Gastrocnemius medialis (tissue), 4 donors: Measurements from ENCODE around the gene EFCC1.

ENCODE experiments used
- POLR2A ChIP-seq, 2 donors: fragments of 450-650 bp; IDR thresholded peaks; one replicate each; pipeline ENCODE4 v1.6.1; 2017; ENCODE audit warnings: antibody characterized with exemption in 2 of 2, mild to moderate bottlenecking in 2 of 2, moderate library complexity in 2 of 2
- TF ChIP-seq, protein P1 (sequence below), 5 experiments: fragments of 450-650 bp in 3 of 5; fragments of 200-600 bp in 2 of 5; sonication (generic) in 2 of 5; IDR thresholded peaks in 4 of 5; conservative IDR thresholded peaks in 1 of 5; 1 replicate in 4 of 5; 2 replicates in 1 of 5; pipeline ENCODE4 v1.5.1; 2016 to 2019; ENCODE audit warnings: antibody characterized with exemption in 5 of 5, mild to moderate bottlenecking in 3 of 5, moderate library complexity in 3 of 5

DNA sequence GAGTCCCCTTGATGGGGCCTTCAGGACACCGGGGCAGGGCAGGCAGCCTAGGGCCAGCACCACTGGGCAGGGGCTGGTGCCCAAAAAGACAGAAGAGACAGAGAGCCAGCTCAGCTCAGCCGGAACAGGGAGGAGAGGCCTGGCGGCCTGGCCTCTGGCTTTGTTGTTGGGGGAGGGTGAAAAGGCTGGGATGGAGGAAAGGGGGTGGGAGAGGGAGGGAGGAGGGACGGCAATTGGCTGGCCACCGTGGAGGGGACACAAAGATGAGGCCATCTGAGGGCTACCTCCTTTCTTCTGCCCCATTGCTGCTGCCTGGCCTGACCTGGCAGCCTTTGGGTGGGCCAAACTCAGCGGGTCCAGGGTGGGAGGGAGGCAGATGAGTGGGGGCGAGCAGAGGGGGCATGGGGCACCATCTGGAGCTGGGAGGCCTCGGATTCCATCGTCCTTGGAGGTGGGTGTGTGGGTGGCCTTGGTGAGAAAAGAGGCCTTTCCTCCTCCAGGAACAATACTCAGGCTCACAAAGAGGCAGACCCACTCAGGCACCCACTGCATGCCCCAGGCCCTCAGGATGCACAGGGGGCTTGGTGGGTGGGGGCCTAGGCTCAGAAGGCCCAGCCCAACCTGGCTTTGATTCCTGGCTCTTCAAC is 9.3 kb downstream of the EFCC1 start:
- TF ChIP-seq POLR2A (IDR thresholded peaks at IDR 0.05) = no peak
- TF ChIP-seq, protein P1, sequence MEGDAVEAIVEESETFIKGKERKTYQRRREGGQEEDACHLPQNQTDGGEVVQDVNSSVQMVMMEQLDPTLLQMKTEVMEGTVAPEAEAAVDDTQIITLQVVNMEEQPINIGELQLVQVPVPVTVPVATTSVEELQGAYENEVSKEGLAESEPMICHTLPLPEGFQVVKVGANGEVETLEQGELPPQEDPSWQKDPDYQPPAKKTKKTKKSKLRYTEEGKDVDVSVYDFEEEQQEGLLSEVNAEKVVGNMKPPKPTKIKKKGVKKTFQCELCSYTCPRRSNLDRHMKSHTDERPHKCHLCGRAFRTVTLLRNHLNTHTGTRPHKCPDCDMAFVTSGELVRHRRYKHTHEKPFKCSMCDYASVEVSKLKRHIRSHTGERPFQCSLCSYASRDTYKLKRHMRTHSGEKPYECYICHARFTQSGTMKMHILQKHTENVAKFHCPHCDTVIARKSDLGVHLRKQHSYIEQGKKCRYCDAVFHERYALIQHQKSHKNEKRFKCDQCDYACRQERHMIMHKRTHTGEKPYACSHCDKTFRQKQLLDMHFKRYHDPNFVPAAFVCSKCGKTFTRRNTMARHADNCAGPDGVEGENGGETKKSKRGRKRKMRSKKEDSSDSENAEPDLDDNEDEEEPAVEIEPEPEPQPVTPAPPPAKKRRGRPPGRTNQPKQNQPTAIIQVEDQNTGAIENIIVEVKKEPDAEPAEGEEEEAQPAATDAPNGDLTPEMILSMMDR (IDR thresholded peaks at IDR 0.05 in 4 of 5, conservative IDR thresholded peaks at IDR 0.05 in 1 of 5) = no peak
